D721Med (cell line): Measurements from ENCODE around the gene VWDE.

Source experiments
- DNase-seq: peaks from one replicate; pipeline ENCODE4 v3.0.0; 2011; ENCODE audit warnings: low spot score; ENCODE audit not compliant: insufficient read length
- FAIRE-seq: peaks from 2 replicates; lab custom pipeline; 2011; peaks lifted over from hg19 to GRCh38; lab: Jason Lieb, UNC
- CTCF ChIP-seq: IDR thresholded peaks from 2 replicates; pipeline ENCODE4 v1.5.1; 2012; ENCODE audit warnings: mild to moderate bottlenecking, control low read depth; ENCODE audit not compliant: insufficient read depth; ENCODE audit errors: missing control alignments

VWDE gene

DNA sequence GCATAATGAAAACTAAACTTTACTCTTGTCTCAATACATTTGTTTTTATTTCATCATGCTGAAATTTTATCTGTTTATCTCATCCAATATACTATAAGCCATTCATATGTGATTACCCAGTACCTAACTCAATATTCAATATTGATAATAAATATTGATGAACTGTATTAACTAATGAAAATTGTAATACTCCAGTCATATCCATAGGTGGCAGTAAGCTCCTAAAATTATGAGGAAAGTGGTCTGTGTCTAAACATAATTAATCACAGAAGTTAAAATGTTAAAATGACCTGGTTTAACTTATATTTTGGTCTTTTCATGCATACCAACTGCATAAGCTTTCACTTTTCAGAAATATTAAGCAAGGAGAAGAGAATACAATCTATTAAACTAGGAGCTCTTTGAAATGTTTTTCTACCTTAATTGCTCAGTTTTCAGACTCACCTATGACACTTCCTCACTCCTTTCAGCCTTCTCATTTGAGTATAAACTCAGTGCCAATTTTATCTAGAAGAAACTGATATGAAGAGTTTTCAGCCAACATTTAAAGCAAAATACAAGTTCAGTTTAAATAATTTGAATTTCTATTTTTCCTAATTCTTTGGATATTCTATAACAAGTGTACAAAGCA is 30.5 kb upstream of the VWDE start:
- DNase-seq (no peak), FAIRE-seq (no peak)
- TF ChIP-seq CTCF = peak; percentile 52

GRCh38 chr7:12431886-12432556 is 28.4 kb upstream of the VWDE start:
- FAIRE-seq (no peak), DNase-seq (no peak)
- no peak for TF ChIP-seq CTCF

DNA sequence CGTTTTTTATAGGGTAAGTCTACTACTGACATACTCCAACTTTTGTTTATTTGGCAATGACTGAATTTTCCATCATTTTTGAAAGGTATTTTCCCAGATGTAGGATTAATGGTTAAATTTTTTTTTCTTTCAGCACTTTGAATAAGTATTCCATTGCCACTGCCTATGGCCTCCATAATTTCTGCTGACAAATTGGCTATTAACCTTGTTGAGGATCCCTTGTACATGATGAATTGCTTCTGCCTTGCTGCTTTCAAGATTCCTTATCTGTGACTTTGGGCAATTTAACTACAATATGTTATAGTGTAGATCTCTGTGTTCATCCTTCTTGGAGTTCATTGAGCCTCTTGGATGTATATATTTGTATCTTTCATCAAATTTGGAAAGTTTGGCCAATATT is 21.6 kb upstream of the VWDE start:
- no peak for TF ChIP-seq CTCF
- DNase-seq (no peak), FAIRE-seq (no peak)

GRCh38 chr7:12423997-12424745 is 20.5 kb upstream of the VWDE start:
- FAIRE-seq = no peak
- no peak for TF ChIP-seq CTCF

GRCh38 chr7:12423355-12423996 is 19.8 kb upstream of the VWDE start:
- no peak for TF ChIP-seq CTCF
- DNase-seq (no peak), FAIRE-seq (no peak)

More at GRCh38 chr7:12423997-12424745, 20.5 kb upstream of the VWDE start:
- no peak for DNase-seq

- no peak for TF ChIP-seq CTCF
- FAIRE-seq (no peak), DNase-seq (no peak)
These were observed 19.1 kb upstream of the VWDE start for GRCh38 chr7:12422554-12423320.
